HCT116 (cell line): ENCODE results near the gene SYT3.

Experiments used
- CTCF ChIP-seq, 3 experiments: fragments of 200-600 bp in 1 of 3; sonication (generic) in 1 of 3; IDR thresholded peaks in 2 of 3; conservative IDR thresholded peaks in 1 of 3; 2 replicates each; pipeline ENCODE4 v1.5.1; 2012 to 2017; ENCODE audit warnings: low read depth in 2 of 3, low read length in 2 of 3, antibody characterized with exemption in 1 of 3, borderline replicate concordance in 1 of 3, control low read depth in 1 of 3, mild to moderate bottlenecking in 1 of 3, mixed read lengths in 1 of 3, mixed run types in 1 of 3, moderate library complexity in 1 of 3; ENCODE audit not compliant: insufficient read depth in 1 of 3
- EZH2 ChIP-seq: fragments of 200-600 bp; sonication (generic); IDR thresholded peaks from 2 replicates; pipeline ENCODE4 v1.6.1; 2017; ENCODE audit warnings: antibody characterized with exemption, mixed run types
- EZH2phosphoT487 ChIP-seq: fragments of 200-600 bp; IDR thresholded peaks from 2 replicates; pipeline ENCODE4 v1.6.1; 2018; ENCODE audit warnings: antibody characterized with exemption, borderline replicate concordance
- POLR2AphosphoS5 ChIP-seq: IDR thresholded peaks from 2 replicates; pipeline ENCODE4 v1.6.1; 2011; ENCODE audit warnings: mild to moderate bottlenecking, low read depth, low read length, moderate library complexity
- REST ChIP-seq: IDR thresholded peaks from 2 replicates; pipeline ENCODE4 v1.6.1; 2012; ENCODE audit warnings: low read depth
- TF ChIP-seq, protein P1 (sequence below): IDR thresholded peaks from 2 replicates; pipeline ENCODE4 v1.6.1; 2012

- no peak for TF ChIP-seq EZH2
- TF ChIP-seq, protein P1, sequence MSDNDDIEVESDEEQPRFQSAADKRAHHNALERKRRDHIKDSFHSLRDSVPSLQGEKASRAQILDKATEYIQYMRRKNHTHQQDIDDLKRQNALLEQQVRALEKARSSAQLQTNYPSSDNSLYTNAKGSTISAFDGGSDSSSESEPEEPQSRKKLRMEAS, result no peak
- TF ChIP-seq CTCF (IDR thresholded peaks at IDR 0.05 in 2 of 3, conservative IDR thresholded peaks at IDR 0.05 in 1 of 3; ENCODE audit: borderline replicate concordance in 1 of 3, insufficient read depth in 1 of 3, low read depth in 2 of 3, low read length in 2 of 3), result no peak
- no peak for TF ChIP-seq REST
- TF ChIP-seq EZH2phosphoT487, result no peak
- TF ChIP-seq POLR2AphosphoS5, result no peak
Measured at GRCh38 chr19:50640368-50640767, 687 bp upstream of the SYT3 start.
